MM.1S (cell line): ENCODE data around the gene NUMA1.

Experiments used
- DNase-seq: peaks from one replicate; pipeline ENCODE4 v3.0.0-alpha.2; 2015
- H2AFZ ChIP-seq: fragments of 300-600 bp; sonication (generic); 2 replicates; pipeline ENCODE4 v1.6.0; 2016; ENCODE audit warnings: antibody characterized with exemption, low read length
- H3F3A ChIP-seq: fragments of 300-600 bp; sonication (generic); 2 replicates; pipeline ENCODE4 v1.6.1; 2016; ENCODE audit warnings: mild to moderate bottlenecking, antibody characterized with exemption, low read length, moderate library complexity, mixed read lengths; ENCODE audit not compliant: insufficient read depth
- H3K27ac ChIP-seq: fragments of 300-600 bp; sonication (generic); 2 replicates; pipeline ENCODE4 v1.5.1; 2016; ENCODE audit warnings: mild to moderate bottlenecking, low read length
- H3K27me3 ChIP-seq: fragments of 300-600 bp; sonication (generic); replicated peaks from 2 replicates; pipeline ENCODE4 v1.6.0; 2016; ENCODE audit warnings: low read length; ENCODE audit not compliant: insufficient read depth
- H3K36me3 ChIP-seq: fragments of 300-600 bp; sonication (generic); replicated peaks from 2 replicates; pipeline ENCODE4 v1.6.1; 2016; ENCODE audit warnings: mild to moderate bottlenecking, low read length, mixed read lengths; ENCODE audit not compliant: insufficient read depth
- H3K4me1 ChIP-seq: fragments of 300-600 bp; sonication (generic); 2 replicates; pipeline ENCODE4 v1.6.1; 2016; ENCODE audit warnings: low read length, mixed read lengths
- H3K4me2 ChIP-seq: fragments of 300-600 bp; sonication (generic); 2 replicates; pipeline ENCODE4 v1.6.0; 2016; ENCODE audit warnings: low read depth, low read length
- H3K4me3 ChIP-seq: fragments of 300-600 bp; sonication (generic); 2 replicates; pipeline ENCODE4 v1.5.1; 2016; ENCODE audit warnings: low read length, mixed read lengths
- H3K79me2 ChIP-seq: fragments of 300-600 bp; sonication (generic); 2 replicates; pipeline ENCODE4 v1.6.1; 2016; ENCODE audit warnings: mixed run types, low read length, mixed read lengths
- H3K9ac ChIP-seq: fragments of 300-600 bp; sonication (generic); 2 replicates; pipeline ENCODE4 v1.6.1; 2016; ENCODE audit warnings: low read length, mixed read lengths
- H3K9me2 ChIP-seq: fragments of 300-600 bp; sonication (generic); replicated peaks from 2 replicates; pipeline ENCODE4 v1.6.1; 2016; ENCODE audit warnings: mild to moderate bottlenecking, low read length, mixed read lengths; ENCODE audit not compliant: insufficient read depth
- H3K9me3 ChIP-seq: fragments of 300-600 bp; sonication (generic); replicated peaks from 2 replicates; pipeline ENCODE4 v1.6.1; 2016; ENCODE audit warnings: mild to moderate bottlenecking, low read length, mixed read lengths; ENCODE audit not compliant: insufficient read depth
- H4K20me1 ChIP-seq: fragments of 300-600 bp; sonication (generic); 2 replicates; pipeline ENCODE4 v1.6.1; 2016; ENCODE audit warnings: mild to moderate bottlenecking, low read length, moderate library complexity, mixed read lengths; ENCODE audit not compliant: insufficient read depth
- CTCF ChIP-seq: fragments of 300-600 bp; sonication (generic); IDR thresholded peaks from 2 replicates; pipeline ENCODE4 v1.5.1; 2016; ENCODE audit warnings: antibody characterized with exemption, low read length, mixed read lengths
- EZH2 ChIP-seq: fragments of 300-600 bp; sonication (generic); optimal IDR thresholded peaks from 2 replicates; pipeline ENCODE3; 2017; ENCODE audit warnings: low read depth, mild to moderate bottlenecking, antibody characterized with exemption, low read length, mixed read lengths
- EZH2phosphoT487 ChIP-seq: fragments of 300-600 bp; sonication (generic); IDR thresholded peaks from 2 replicates; pipeline ENCODE4 v1.6.1; 2018; ENCODE audit warnings: antibody characterized with exemption, low read length

The NUMA1 gene

DNA sequence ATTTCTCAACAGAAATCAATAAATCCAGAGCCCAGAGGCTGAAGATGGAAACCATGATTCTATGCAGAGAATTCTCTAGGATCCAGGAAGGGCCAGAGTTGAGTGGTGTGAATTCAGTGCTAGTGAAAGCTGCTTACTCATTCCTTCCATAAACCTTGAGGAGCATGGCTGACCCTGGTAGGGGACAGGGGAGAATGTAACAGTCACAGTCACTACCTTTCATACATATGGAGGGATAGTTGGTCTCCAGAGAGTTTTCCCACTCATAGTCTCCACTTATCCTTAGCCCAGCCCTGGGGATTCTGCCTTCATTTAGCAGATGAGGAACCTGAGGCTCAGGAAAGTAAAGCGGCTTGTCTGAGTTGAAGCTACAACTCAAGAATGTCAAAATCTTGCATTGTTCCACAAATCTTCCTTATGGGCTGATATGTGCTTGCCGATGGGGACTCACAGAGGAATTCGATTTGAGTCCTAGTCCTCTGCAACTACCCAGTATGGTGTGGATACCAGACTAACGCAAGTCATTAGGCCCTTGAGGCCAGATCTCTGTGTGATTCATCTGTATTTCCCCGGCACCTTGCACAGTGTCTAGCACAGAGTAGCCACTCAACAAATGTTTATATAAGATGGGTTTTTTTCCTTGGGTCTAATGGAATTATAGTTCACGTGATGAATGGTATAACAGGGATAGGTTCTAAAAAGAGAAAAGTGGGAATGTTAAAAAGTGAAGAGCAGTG is 35.8 kb upstream of the NUMA1 start:
- no peak overlapping the region for H3K4me2 ChIP-seq
- TF ChIP-seq CTCF (no peak), EZH2phosphoT487 (no peak), EZH2 (no peak)
- H3K36me3 ChIP-seq = no peaks in the 10 kb centered on the region
- peaks cover 11% of the 10 kb centered on the region for H3K4me1 ChIP-seq
- no peaks in the 10 kb centered on the region for H3K9me3 ChIP-seq
- no peak overlapping the region for H3K27ac ChIP-seq
- H3K9me2 ChIP-seq = no peaks in the 10 kb centered on the region
- DNase-seq = no peak
- H3K79me2 ChIP-seq = 0 out of 2 replicates have a peak, but pooled peaks cover 4% of the 10 kb centered on the region
- no peaks in the 10 kb centered on the region for H4K20me1 ChIP-seq
- no peaks in the 10 kb centered on the region for H3K27me3 ChIP-seq
- H3K4me3 ChIP-seq = no peak overlapping the region
- no peak overlapping the region for H2AFZ ChIP-seq
- H3K9ac ChIP-seq = no peak overlapping the region
- H3F3A ChIP-seq = peaks cover 6% of the 10 kb centered on the region; the same call in 1 of the 2 replicates

- H3K36me3 ChIP-seq = no peaks in the 10 kb centered on the region
- no peak for DNase-seq
- no peak overlapping the region for H3K9ac ChIP-seq
- peaks cover 13% of the 10 kb centered on the region for H3K4me1 ChIP-seq
- H3K4me2 ChIP-seq = no peak overlapping the region
- H3K27ac ChIP-seq = no peak overlapping the region
- H3K79me2 ChIP-seq = peaks cover 8% of the 10 kb centered on the region; the same call in 1 of the 2 replicates
- no peaks in the 10 kb centered on the region for H3K9me2 ChIP-seq
- no peaks in the 10 kb centered on the region for H4K20me1 ChIP-seq
- no peak overlapping the region for H2AFZ ChIP-seq
- peaks cover 8% of the 10 kb centered on the region; the same call in 1 of the 2 replicates for H3F3A ChIP-seq
- H3K9me3 ChIP-seq = no peaks in the 10 kb centered on the region
- H3K27me3 ChIP-seq = no peaks in the 10 kb centered on the region
- no peak overlapping the region for H3K4me3 ChIP-seq
- no peak for TF ChIP-seq EZH2
- TF ChIP-seq CTCF = no peak
- no peak for TF ChIP-seq EZH2phosphoT487
Measured at GRCh38 chr11:72114570-72114969, 34.2 kb upstream of the NUMA1 start.

DNA sequence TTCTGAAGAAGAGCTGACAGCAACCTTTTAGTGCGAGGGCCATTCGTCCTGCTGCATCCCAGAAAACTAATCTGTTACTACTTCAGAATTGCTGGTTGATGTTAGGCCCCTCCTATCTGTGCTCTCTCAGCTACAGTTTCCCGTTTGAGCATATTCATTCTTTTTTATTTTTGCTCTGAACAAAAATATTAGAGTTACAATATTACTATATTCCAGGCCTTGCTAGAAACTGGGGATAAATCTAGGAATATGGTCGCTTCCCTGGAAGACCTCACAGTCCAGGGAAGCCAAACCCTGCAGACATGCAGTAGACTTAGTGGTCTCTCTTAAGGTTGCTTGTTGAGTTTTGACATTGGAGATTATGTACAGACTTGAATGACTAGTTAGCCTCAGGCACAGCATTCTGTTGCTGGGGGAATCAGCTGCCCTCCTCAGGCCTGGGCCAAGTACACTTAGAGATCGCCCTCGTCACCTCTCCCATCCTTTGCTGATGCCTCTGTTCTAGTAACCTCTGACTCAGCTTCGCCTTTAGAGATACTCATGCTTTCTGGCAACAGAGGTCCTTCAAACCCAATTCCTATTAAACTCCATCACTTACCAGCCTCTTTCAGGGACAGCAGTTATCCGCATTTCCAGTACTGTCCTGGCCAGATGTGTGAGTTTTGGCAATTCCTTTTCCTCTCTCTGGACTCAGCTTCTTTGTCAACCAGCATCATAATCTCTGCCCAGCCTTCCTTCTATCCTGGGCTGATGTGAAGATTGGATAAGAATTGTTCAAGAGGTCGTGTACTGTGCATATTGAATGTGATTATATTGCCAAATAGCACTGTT is 32.9 kb upstream of the NUMA1 start:
- peak overlapping the region; percentile 45 for H2AFZ ChIP-seq
- no peaks in the 10 kb centered on the region for H3K9me2 ChIP-seq
- peak overlapping the region; percentile 65 for H3K4me3 ChIP-seq
- H4K20me1 ChIP-seq = no peaks in the 10 kb centered on the region
- peak overlapping the region; percentile 93 for H3K9ac ChIP-seq
- H3K4me2 ChIP-seq = peak overlapping the region; percentile 67
- peaks cover 8% of the 10 kb centered on the region; the same call in 1 of the 2 replicates for H3F3A ChIP-seq
- no peak for DNase-seq
- H3K4me1 ChIP-seq = peaks cover 13% of the 10 kb centered on the region
- no peaks in the 10 kb centered on the region for H3K36me3 ChIP-seq
- peaks cover 8% of the 10 kb centered on the region; the same call in 1 of the 2 replicates for H3K79me2 ChIP-seq
- no peaks in the 10 kb centered on the region for H3K27me3 ChIP-seq
- TF ChIP-seq EZH2 = no peak
- no peak for TF ChIP-seq EZH2phosphoT487
- no peak for TF ChIP-seq CTCF
- H3K27ac ChIP-seq = peak overlapping the region; percentile 84; the same call in 1 of the 2 replicates
- H3K9me3 ChIP-seq = no peaks in the 10 kb centered on the region
